Astrocyte of the cerebellum (primary cell): Measurements from ENCODE around the gene CLPTM1.
"Not testable (repeated sequence)": the region's sequence is repeated elsewhere in the genome, so short reads cannot be mapped to it uniquely, and the experiment has no call there.

Experiments used
- DNase-seq: peaks from one replicate; pipeline ENCODE4 v3.0.0-alpha.2; 2011; ENCODE audit warnings: low read depth
- H3K4me3 ChIP-seq: 2 replicates; pipeline ENCODE4 v1.5.1; 2011; ENCODE audit warnings: mild to moderate bottlenecking, low read depth, low read length, moderate library complexity
- in situ Hi-C: cut with HindIII; loops from 2 replicates; pipeline ENCODE4 v1.10.0; 2017; ENCODE audit warnings: low sequenced_read_pairs
- TF ChIP-seq, protein P1 (sequence below): IDR thresholded peaks from 2 replicates; pipeline ENCODE4 v1.5.1; 2012; ENCODE audit warnings: low read length, low read depth, moderate library complexity, mild to moderate bottlenecking; ENCODE audit errors: missing control alignments

CLPTM1 gene

DNA sequence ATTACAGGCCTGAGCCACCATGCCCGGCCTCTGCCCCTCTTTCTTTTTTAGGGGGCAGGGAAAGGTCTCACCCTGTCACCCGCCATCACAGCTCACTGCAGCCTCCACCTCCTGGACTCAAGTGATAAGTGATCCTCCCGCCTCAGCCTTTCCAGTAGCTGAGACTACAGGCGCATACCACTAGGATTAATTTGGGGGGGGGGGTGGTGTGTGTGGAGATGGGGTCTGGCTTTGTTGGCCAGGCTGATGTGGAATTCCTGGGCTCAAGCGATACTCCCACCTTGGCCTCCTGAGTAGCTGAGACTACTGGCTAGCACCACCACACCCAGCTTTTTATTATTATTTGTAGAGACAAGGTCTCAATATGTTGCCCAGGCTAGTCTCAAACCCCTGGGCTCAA is 45.4 kb upstream of the CLPTM1 start:
- DNase-seq: no peak
- no peak overlapping the region for H3K4me3 ChIP-seq
- in situ Hi-C loops: loop anchor here (5.0 kb wide), 1 partner anchor 43 kb away; no protein-coding TSS in a partner anchor
- TF ChIP-seq, protein P1, sequence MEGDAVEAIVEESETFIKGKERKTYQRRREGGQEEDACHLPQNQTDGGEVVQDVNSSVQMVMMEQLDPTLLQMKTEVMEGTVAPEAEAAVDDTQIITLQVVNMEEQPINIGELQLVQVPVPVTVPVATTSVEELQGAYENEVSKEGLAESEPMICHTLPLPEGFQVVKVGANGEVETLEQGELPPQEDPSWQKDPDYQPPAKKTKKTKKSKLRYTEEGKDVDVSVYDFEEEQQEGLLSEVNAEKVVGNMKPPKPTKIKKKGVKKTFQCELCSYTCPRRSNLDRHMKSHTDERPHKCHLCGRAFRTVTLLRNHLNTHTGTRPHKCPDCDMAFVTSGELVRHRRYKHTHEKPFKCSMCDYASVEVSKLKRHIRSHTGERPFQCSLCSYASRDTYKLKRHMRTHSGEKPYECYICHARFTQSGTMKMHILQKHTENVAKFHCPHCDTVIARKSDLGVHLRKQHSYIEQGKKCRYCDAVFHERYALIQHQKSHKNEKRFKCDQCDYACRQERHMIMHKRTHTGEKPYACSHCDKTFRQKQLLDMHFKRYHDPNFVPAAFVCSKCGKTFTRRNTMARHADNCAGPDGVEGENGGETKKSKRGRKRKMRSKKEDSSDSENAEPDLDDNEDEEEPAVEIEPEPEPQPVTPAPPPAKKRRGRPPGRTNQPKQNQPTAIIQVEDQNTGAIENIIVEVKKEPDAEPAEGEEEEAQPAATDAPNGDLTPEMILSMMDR: no peak

DNA sequence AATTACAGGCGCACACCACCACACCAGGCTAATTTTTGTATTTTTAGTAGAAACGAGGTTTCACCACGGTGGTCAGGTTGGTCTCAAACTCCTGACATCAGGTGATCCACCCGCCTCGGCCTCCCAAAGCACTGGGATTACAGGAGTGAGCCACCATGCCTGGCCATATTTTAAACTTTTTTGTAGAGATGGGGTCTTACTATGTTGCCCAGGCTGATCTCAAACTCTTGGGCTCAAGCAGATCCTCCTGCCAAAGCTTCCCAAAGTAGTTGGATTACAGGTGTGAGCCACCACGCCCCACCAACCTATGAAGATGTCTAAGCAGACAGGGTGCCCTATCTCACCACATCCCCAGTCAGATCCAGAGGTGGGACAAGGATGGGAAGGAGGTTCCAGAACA is 43.3 kb upstream of the CLPTM1 start:
- not testable (repeated sequence) for DNase-seq, H3K4me3 ChIP-seq
- in situ Hi-C loops: loop anchor here (5.0 kb wide), 1 partner anchor 40 kb away; no protein-coding TSS in a partner anchor

DNA sequence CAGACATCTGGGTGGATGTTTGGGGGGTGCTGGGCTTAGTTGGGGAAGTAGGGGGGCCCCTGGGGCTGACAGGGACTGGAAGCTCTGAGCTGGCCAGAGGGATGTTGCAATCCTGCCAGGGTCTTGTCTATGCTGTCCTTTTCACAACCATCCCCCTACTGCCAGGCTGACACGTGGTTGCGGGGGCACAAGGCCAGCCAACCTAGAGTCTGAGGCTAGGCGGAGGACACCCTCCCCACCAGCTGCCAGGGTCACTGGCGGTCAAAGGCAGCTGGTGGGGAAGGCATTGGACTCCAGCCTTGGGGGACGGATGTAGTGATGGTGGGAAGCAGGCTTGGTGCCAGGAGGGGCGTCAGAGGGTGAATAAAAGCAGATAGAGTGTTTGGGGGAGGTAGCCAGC is 42.3 kb upstream of the CLPTM1 start:
- TF ChIP-seq, protein P1: no peak
- no peak for DNase-seq
- no peak overlapping the region for H3K4me3 ChIP-seq
- in situ Hi-C loops: loop anchor here (5.0 kb wide), 1 partner anchor 39 kb away; no protein-coding TSS in a partner anchor

DNA sequence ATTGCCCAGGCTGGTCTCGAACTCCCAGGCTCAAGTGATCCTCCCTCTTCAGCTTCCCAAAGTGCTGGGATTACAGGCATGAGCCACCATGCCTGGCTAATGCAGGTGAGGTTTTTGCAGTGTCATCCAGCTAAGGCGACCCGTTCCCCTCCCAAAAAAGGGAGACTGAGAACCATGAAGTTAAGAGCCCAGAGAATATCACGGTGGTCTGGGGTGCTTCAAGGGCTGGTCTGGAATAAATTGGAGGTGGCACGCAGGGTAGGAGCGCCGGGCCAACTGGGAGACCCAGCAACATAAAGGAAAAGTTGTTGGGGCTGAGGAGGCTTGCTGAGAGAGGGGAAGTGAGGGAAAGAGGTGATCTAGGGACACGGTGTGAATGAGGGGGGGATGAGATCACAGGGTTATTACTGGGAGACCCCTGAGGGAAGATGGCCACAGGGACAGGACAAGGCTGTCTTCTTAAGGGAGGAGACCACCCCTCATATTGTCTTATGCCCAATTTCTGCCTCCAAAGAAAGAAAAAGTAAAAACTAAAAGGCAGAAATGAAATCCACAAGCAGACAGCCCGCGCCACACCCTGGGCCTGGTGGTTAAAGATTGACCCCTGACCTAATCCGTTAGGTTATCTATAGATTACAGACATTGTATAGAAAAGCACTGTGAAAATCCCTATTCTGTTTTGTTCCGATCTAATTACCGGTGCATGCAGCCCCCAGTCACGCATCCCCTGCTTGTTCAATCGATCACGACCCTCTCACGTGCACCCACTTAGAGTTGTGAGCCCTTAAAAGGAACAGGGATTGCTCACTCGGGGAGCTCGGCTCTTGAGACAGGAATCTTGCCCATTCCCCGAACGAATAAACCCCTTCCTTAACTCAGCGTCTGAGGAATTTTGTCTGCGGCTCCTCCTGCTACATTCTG is 41.4 kb upstream of the CLPTM1 start:
- in situ Hi-C loops: loop anchor here (5.0 kb wide), 1 partner anchor 39 kb away; no protein-coding TSS in a partner anchor
- not testable (repeated sequence) for H3K4me3 ChIP-seq

DNA sequence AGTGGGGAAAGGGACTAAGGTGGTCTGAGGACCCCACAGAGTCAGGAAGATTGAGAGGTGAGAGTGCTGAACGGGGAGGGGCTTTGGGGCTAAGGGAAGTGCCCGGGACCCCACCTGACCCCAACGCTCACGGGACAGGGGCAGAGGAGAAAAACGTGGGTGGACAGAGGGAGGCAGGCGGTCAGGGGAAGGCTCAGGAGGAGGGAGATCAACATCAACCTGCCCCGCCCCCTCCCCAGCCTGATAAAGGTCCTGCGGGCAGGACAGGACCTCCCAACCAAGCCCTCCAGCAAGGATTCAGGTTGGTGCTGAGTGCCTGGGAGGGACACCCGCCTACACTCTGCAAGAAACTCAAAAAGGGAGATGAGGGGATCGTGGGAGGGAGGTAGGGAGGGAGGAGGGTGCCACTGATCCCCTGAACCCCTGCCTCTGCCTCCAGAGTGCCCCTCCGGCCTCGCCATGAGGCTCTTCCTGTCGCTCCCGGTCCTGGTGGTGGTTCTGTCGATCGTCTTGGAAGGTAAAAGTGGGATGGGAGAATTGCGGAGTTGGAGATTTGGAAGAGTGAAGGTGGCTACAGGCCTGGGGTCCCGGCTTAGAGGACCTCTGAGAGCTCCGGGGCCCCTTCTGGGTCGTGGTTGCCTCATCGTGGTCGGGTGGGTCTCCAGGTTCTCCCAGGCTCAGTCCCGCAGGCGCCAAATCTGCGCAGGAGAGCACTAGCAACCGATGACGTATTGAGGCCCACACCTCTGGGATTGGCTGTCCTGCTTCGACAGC is 40.6 kb upstream of the CLPTM1 start, which contains the start of gene APOC1:
Gene APOC1 (plus strand): TSS at position 176 of the 774 bp plus-strand sequence. CDS start 284 bp downstream, at position 460.
- in situ Hi-C loops: loop anchor here (5.0 kb wide), 1 partner anchor 38 kb away; no protein-coding TSS in a partner anchor
- peak within 1 kb of the TSS; percentile 47 for H3K4me3 ChIP-seq
- DNase-seq: peak; percentile 65

More for the DNA sequence above, 41.4 kb upstream of the CLPTM1 start:
- DNase-seq: not testable (repeated sequence)

DNA sequence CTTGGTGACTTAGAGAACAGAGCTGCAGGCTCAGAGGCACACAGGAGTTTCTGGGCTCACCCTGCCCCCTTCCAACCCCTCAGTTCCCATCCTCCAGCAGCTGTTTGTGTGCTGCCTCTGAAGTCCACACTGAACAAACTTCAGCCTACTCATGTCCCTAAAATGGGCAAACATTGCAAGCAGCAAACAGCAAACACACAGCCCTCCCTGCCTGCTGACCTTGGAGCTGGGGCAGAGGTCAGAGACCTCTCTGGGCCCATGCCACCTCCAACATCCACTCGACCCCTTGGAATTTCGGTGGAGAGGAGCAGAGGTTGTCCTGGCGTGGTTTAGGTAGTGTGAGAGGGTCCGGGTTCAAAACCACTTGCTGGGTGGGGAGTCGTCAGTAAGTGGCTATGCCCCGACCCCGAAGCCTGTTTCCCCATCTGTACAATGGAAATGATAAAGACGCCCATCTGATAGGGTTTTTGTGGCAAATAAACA is 30.9 kb upstream of the CLPTM1 start:
- no peak overlapping the region for H3K4me3 ChIP-seq
- DNase-seq: no peak
- in situ Hi-C loops: no loop called here
- TF ChIP-seq, protein P1: no peak

DNA sequence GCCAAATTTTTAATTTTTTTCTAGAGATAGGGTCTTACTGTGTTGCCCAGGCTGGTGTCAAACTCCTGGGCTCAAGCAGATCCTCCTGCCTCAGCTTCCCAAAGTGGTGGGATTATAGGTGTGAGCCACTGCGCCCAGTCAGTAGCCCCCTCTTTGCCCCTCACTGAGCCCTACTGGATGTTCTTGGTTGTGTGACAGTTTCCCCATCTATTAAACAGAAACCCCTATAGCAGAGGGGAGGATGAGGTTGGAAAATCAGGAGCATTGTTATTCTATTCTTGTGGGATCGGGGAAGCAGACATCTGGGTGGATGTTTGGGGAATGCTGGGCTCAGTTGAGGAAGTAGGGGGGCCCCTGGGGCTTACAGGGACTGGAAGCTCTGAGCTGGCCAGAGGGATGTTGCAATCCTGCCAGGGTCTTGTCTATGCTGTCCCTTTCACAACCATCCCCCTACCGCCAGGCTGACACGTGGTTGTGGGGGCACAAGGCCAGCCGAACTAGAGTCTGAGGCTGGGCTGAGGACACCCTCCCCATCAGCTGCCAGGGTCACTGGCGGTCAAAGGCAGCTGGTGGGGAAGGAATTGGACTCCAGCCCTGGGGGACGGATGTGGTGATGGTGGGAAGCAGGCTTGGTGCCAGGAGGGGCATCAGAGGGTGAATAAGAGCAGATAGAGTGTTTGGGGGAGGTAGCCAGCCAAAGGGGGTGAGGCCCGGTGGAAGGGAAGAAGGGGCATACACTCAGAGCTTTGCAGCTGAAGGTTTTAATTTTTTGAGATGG is 29.9 kb upstream of the CLPTM1 start:
- TF ChIP-seq, protein P1: no peak
- DNase-seq: no peak
- in situ Hi-C loops: no loop called here
- no peak overlapping the region for H3K4me3 ChIP-seq

DNA sequence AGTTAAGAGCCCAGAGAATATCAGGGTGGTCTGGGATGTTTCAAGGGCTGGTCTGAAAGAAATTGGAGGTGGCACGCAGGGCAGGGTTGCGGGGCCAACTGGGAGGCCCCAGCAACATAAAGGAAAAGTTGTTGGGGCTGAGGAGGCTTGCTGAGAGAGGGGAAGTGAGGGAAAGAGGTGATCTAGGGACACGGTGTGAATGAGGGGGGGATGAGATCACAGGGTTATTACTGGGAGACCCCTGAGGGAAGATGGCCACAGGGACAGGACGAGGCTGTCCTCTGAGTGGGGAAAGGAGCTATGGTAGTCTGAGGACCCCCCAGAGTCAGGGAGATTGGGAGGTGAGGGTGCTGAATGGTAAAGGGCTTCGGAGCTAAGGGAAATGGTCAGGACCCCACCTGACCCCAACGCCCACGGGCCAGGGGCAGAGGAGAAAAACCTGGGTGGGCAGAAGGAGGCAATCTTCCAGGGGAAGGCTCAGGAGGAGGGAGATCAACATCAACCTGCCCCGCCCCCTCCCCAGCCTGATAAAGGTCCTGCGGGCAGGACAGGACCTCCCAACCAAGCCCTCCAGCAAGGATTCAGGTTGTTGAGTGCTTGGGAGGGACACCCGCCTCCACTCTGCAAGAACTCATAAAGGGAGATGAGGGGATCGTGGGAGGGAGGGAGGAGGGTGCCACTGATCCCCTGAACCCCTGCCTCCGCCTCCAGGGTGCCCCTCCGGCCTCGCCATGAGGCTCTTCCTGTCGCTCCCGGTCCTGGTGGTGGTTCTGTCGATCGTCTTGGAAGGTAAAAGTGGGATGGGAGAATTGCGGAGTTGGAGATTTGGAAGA is 28.7 kb upstream of the CLPTM1 start:
- DNase-seq, H3K4me3 ChIP-seq, in situ Hi-C loops: not testable (repeated sequence)
